Stomach (tissue), 4 donors: ENCODE data around the gene SSH3.

Source experiments
- CTCF ChIP-seq, 7 experiments: fragments of 450-650 bp in 4 of 7; fragments of 200-600 bp in 3 of 7; sonication (generic) in 3 of 7; IDR thresholded peaks; one replicate each; pipeline ENCODE4 v1.5.1; 2016 to 2019; ENCODE audit warnings: antibody characterized with exemption in 7 of 7, control low read depth in 2 of 7, mild to moderate bottlenecking in 1 of 7
- POLR2A ChIP-seq, 4 donors: fragments of 450-650 bp; IDR thresholded peaks; one replicate each; pipeline ENCODE4 v1.6.1; 2016; ENCODE audit warnings: antibody characterized with exemption in 4 of 4, control low read depth in 2 of 4, mild to moderate bottlenecking in 1 of 4, moderate library complexity in 1 of 4
- POLR2AphosphoS5 ChIP-seq, 3 donors: sonication (generic); formaldehyde crosslinking; IDR thresholded peaks; one replicate each; pipeline ENCODE4 v1.6.1; 2016; ENCODE audit warnings: antibody characterized with exemption in 3 of 3

GRCh38 chr11:67298786-67299185 lies 4.5 kb upstream of the SSH3 start:
- TF ChIP-seq CTCF (IDR thresholded peaks at IDR 0.05) (no peak), POLR2AphosphoS5 (IDR thresholded peaks at IDR 0.05) (no peak), POLR2A (IDR thresholded peaks at IDR 0.05) (no peak)
